DND-41 (cell line): ENCODE data around the gene PGBD2.

Experiments
- ATAC-seq: fragments of 200-7000 bp; cut with Tn5 transposase; 3 replicates; pipeline ENCODE4 v1.9.1; 2021; ENCODE audit warnings: low read depth; ENCODE audit not compliant: insufficient read depth
- DNase-seq: peaks from one replicate; pipeline ENCODE4 v3.0.0-alpha.2; 2020
- H2AFZ ChIP-seq: 2 replicates; pipeline ENCODE4 v1.6.0; 2012; ENCODE audit warnings: low read depth, low read length
- H3K27ac ChIP-seq: 2 replicates; pipeline ENCODE4 v1.5.1; 2012; ENCODE audit warnings: low read length, inconsistent platforms
- H3K27me3 ChIP-seq: fragments of 200-600 bp; sonication (generic); 2 replicates; pipeline ENCODE4 v1.6.0; 2012; ENCODE audit warnings: low read length, mild to moderate bottlenecking, inconsistent platforms; ENCODE audit not compliant: insufficient read depth, poor library complexity
- H3K36me3 ChIP-seq: 2 replicates; pipeline ENCODE4 v1.5.1; 2012; ENCODE audit warnings: low read length, inconsistent platforms; ENCODE audit not compliant: insufficient read depth
- H3K4me1 ChIP-seq: 2 replicates; pipeline ENCODE4 v1.5.1; 2012; ENCODE audit warnings: mild to moderate bottlenecking, low read length; ENCODE audit not compliant: insufficient read depth
- H3K4me2 ChIP-seq: 2 replicates; pipeline ENCODE4 v1.6.0; 2012; ENCODE audit warnings: mild to moderate bottlenecking, moderate library complexity, low read length, inconsistent platforms; ENCODE audit not compliant: insufficient read depth
- H3K4me3 ChIP-seq, 2 experiments: fragments of 200-600 bp in 1 of 2; shearing (Covaris generic) in 1 of 2; 2 replicates each; pipeline ENCODE4 v1.5.1; 2012 to 2016; ENCODE audit warnings: inconsistent platforms in 2 of 2, low read length in 2 of 2, mild to moderate bottlenecking in 2 of 2, low read depth in 1 of 2, moderate library complexity in 1 of 2
- H3K79me2 ChIP-seq: 2 replicates; pipeline ENCODE4 v1.6.0; 2012; ENCODE audit warnings: low read length, inconsistent platforms; ENCODE audit not compliant: insufficient read depth
- H3K9ac ChIP-seq: 2 replicates; pipeline ENCODE4 v1.6.0; 2012; ENCODE audit warnings: low read depth, mild to moderate bottlenecking, inconsistent platforms, low read length, moderate library complexity
- H3K9me3 ChIP-seq: 2 replicates; pipeline ENCODE4 v1.5.1; 2012; ENCODE audit warnings: low read length, moderate library complexity, mild to moderate bottlenecking, inconsistent platforms; ENCODE audit not compliant: insufficient read depth, severe bottlenecking
- H4K20me1 ChIP-seq: 2 replicates; pipeline ENCODE4 v1.6.0; 2012; ENCODE audit warnings: low read length; ENCODE audit not compliant: insufficient read depth
- CTCF ChIP-seq: IDR thresholded peaks from 2 replicates; pipeline ENCODE4 v1.5.1; 2012; ENCODE audit warnings: borderline replicate concordance, low read length, moderate library complexity, mild to moderate bottlenecking; ENCODE audit not compliant: poor library complexity, severe bottlenecking; ENCODE audit errors: extremely low read depth
- EZH2 ChIP-seq: IDR thresholded peaks from 3 replicates; pipeline ENCODE4 v1.6.1; 2012; ENCODE audit warnings: borderline replicate concordance, low read depth, mild to moderate bottlenecking, moderate library complexity, low read length, inconsistent platforms; ENCODE audit not compliant: severe bottlenecking

PGBD2 gene

GRCh38 chr1:248897412-248898337 is 8.4 kb upstream of the PGBD2 start:
- no peak overlapping the region for H3K9ac ChIP-seq
- H3K27me3 ChIP-seq: peaks cover 7% of the 10 kb centered on the region
- no peaks in the 10 kb centered on the region for H3K4me1 ChIP-seq
- DNase-seq: no peak
- H3K27ac ChIP-seq: no peak overlapping the region
- no peak overlapping the region for H3K4me2 ChIP-seq
- no peak overlapping the region for H2AFZ ChIP-seq
- no peaks in the 10 kb centered on the region for H4K20me1 ChIP-seq
- no peaks in the 10 kb centered on the region for H3K9me3 ChIP-seq
- H3K4me3 ChIP-seq: no peak overlapping the region
- H3K79me2 ChIP-seq: no peaks in the 10 kb centered on the region
- ATAC-seq: no peak
- no peaks in the 10 kb centered on the region for H3K36me3 ChIP-seq
- TF ChIP-seq CTCF (no peak), EZH2 (no peak)

- TF ChIP-seq CTCF (no peak), EZH2 (no peak)
- no peaks in the 10 kb centered on the region for H4K20me1 ChIP-seq
- no peak overlapping the region for H3K27ac ChIP-seq
- no peaks in the 10 kb centered on the region for H3K36me3 ChIP-seq
- no peaks in the 10 kb centered on the region for H3K9me3 ChIP-seq
- H3K9ac ChIP-seq: no peak overlapping the region
- no peak overlapping the region for H3K4me3 ChIP-seq
- ATAC-seq: no peak
- H3K4me2 ChIP-seq: no peak overlapping the region
- no peak overlapping the region for H2AFZ ChIP-seq
- peaks cover 10% of the 10 kb centered on the region for H3K27me3 ChIP-seq
- DNase-seq: no peak
- H3K79me2 ChIP-seq: no peaks in the 10 kb centered on the region
- peaks cover 6% of the 10 kb centered on the region for H3K4me1 ChIP-seq
These were observed 5.4 kb upstream of the PGBD2 start for GRCh38 chr1:248900637-248901036.

GRCh38 chr1:248901578-248901977 is 4.5 kb upstream of the PGBD2 start:
- Histone ChIP-seq H2AFZ (no peak overlapping the region), H4K20me1 (no peaks in the 10 kb centered on the region), H3K79me2 (no peaks in the 10 kb centered on the region), H3K9me3 (no peaks in the 10 kb centered on the region), H3K27me3 (peaks cover 10% of the 10 kb centered on the region), H3K27ac (no peak overlapping the region), H3K4me2 (no peak overlapping the region), H3K4me1 (peaks cover 13% of the 10 kb centered on the region), H3K4me3 (no peak overlapping the region), H3K9ac (no peak overlapping the region), H3K36me3 (no peaks in the 10 kb centered on the region)
- ATAC-seq (no peak), DNase-seq (no peak)
- TF ChIP-seq EZH2: no peak
- TF ChIP-seq CTCF: no peak
